Heart right ventricle (tissue), 16 donors: ENCODE data around the gene FLNB. TPM values are rescaled to one million over a fixed set of nuclear protein-coding genes. Genes with fewer than 3 reads are reported as not detected.

Experiments
- ATAC-seq, 8 donors: fragments of 200-7000 bp; cut with Tn5 transposase; one replicate each; pipeline ENCODE4 v1.9.1; 2020; ENCODE audit warnings: mild to moderate bottlenecking in 8 of 8, moderate library complexity in 8 of 8, moderate number of reproducible peaks in 1 of 8
- DNase-seq, 2 donors: peaks; one replicate each; pipeline ENCODE4 v3.0.0-alpha.2; 2020
- H3K27ac ChIP-seq, 10 donors: fragments of 200-600 bp; sonication (generic) in 2 of 10; one replicate each; pipeline versions ENCODE4 v1.5.0 to v1.8.0; 2020 to 2022; ENCODE audit warnings: mild to moderate bottlenecking in 3 of 10
- H3K27me3 ChIP-seq, 7 donors: fragments of 200-600 bp; one replicate each; pipeline ENCODE4 v1.8.0; 2021 to 2022; ENCODE audit warnings: mild to moderate bottlenecking in 2 of 7
- H3K36me3 ChIP-seq, 9 donors: fragments of 200-600 bp; sonication (generic) in 1 of 9; one replicate each; pipeline versions ENCODE4 v1.5.0 to v1.8.0; 2020 to 2022; ENCODE audit warnings: mild to moderate bottlenecking in 2 of 9
- H3K4me1 ChIP-seq, 9 donors: fragments of 200-600 bp; sonication (generic) in 1 of 9; one replicate each; pipeline versions ENCODE4 v1.5.0 to v1.8.0; 2020 to 2022; ENCODE audit warnings: mild to moderate bottlenecking in 4 of 9
- H3K4me3 ChIP-seq, 10 donors: fragments of 200-600 bp; sonication (generic) in 2 of 10; one replicate each; pipeline versions ENCODE4 v1.5.0 to v1.8.0; 2020 to 2022; ENCODE audit warnings: mild to moderate bottlenecking in 7 of 10, moderate library complexity in 2 of 10
- H3K9me3 ChIP-seq, 11 donors: fragments of 200-600 bp in 10 of 11; sonication (generic) in 2 of 11; one replicate each; pipeline versions ENCODE4 v1.5.0 to v1.8.0; 2013 to 2022; ENCODE audit warnings: mild to moderate bottlenecking in 2 of 11, control low read depth in 1 of 11, moderate library complexity in 1 of 11
- CTCF ChIP-seq, 9 donors: fragments of 200-600 bp; sonication (generic) in 2 of 9; IDR thresholded peaks; one replicate each; pipeline versions ENCODE4 v1.5.0 to v1.8.0; 2021 to 2022; ENCODE audit warnings: antibody characterized with exemption in 9 of 9, mild to moderate bottlenecking in 5 of 9, moderate library complexity in 1 of 9
- WGBS, 2 donors: extraction: QIAGEN DNeasy Blood & Tissue Kit; methylation state at CpG; one replicate each; pipeline ENCODE4 v1.1.7; 2013; ENCODE audit warnings: inconsistent platforms in 1 of 2; 5-methylcytosine and 5-hydroxymethylcytosine counted together
- intact Hi-C, 10 donors: fragments of 100-400 bp; cut with DNase I; formaldehyde crosslinking; loops; one replicate each; pipeline versions ENCODE4 v1.11.1 to v1.14.2; 2022
- polyA plus RNA-seq, 2 donors: library from polyadenylated mRNA; stranded (reverse); fragments of 200-250 nt; gene quantifications; one replicate each; pipeline ENCODE4 v1.2.3, GENCODE V29; 2013
- total RNA-seq, 10 donors: library from RNA; stranded (reverse); fragmentation: NEBNext Ultra II Directional in 3 of 10; extraction: Animal tissue kit (Norgen Biotek cat#: 25700) in 3 of 10; gene quantifications; one replicate each; pipeline versions ENCODE4 v1.2.1 to v1.2.4, GENCODE V29; 2021 to 2023
- donor health status: Arrhythmogenic right ventricular cardiomyopathy.
- donor health status: ischemic (EF 13 %, LVEDD 7.1; RV severe dilation, severe dysfunction).
- donor health status: healthy with polysubstance abuse.
- donor health status: DM: no; HTN: yes; CAD: no.
- donor health status: DM: no; HTN: no; CAD: no.
- donor health status: ischemic (EF 25% LVEDD 6.9; RV normal size, moderate dysfunction).
- donor health status: ischemic (EF 25% LVEDD 5.7; RV mildly dilated, moderate dysfunction).
- donor health status: healthy.
- donor health status: DM: yes; HTN: yes; CAD: no.
- donor health status: Ischemic cardiomyopathy.
- donor health status: ischemic (EF 35%, LVEDD 5.7; RV mildly dilated, moderate dysfunction).
- donor health status: nonischemic (EF 11% LVEDD 7.7; RV severe dilation, severe dysfunction).
- donor health status: DM: yes; HTN: yes; CAD: no.
- donor health status: PGD.
- donor health status: ischemic (EF 29% LVEDD 5.4; RV normal size, mild dysfunction).
- donor health status: nonischemic (EF 23%, LVEDD 6.1; RV moderate dilation, normal function).

The FLNB gene
- total and polyA plus RNA-seq, 12 donors: 27.4 to 65.3 (median 38.6) TPM

GRCh38 chr3:58084788-58085543 lies 76.7 kb downstream of the FLNB start:
- DNase-seq (no peak), ATAC-seq (no peak)
- no peak for TF ChIP-seq CTCF (IDR thresholded peaks at IDR 0.05)
- Histone ChIP-seq H3K9me3 (no peaks in the 10 kb centered on the region), H3K4me1 (peaks cover 0 to 43% (median 24%) of the 10 kb centered on the region in 9 donors), H3K36me3 (peaks cover 0 to 18% (median 0%) of the 10 kb centered on the region in 9 donors), H3K27ac (peak overlapping the region in 5 of 10 donors; percentile 3 to 68 (median 26)), H3K27me3 (no peaks in the 10 kb centered on the region), H3K4me3 (no peak overlapping the region)
- 88 to 90% methylated on average over 5 of the region's 5 CpGs for WGBS, 2 donors
- intact Hi-C loops: loop anchor here in 1 of 10 donors (5.0 kb wide), 1 partner anchor 78 kb away; the partner anchor contains the start of gene FLNB

GRCh38 chr3:58085616-58086015 lies 77.4 kb downstream of the FLNB start:
- no peak for TF ChIP-seq CTCF (IDR thresholded peaks at IDR 0.05)
- peak overlapping the region in 2 of 10 donors; percentile 26 to 68 for H3K27ac ChIP-seq
- WGBS, 2 donors: 72 to 77% methylated on average over 6 of the region's 6 CpGs
- DNase-seq: no peak
- H3K9me3 ChIP-seq: no peaks in the 10 kb centered on the region
- H3K4me1 ChIP-seq: peaks cover 0 to 43% (median 24%) of the 10 kb centered on the region in 9 donors
- ATAC-seq: no peak
- intact Hi-C loops: no loop called here
- peaks cover 0 to 12% (median 0%) of the 10 kb centered on the region in 9 donors for H3K36me3 ChIP-seq
- no peak overlapping the region for H3K4me3 ChIP-seq
- no peaks in the 10 kb centered on the region for H3K27me3 ChIP-seq

GRCh38 chr3:58088501-58088900 lies 80.3 kb downstream of the FLNB start:
- intact Hi-C loops: no loop called here
- Histone ChIP-seq H3K36me3 (peaks cover 0 to 12% (median 0%) of the 10 kb centered on the region in 9 donors), H3K4me1 (peaks cover 0 to 20% (median 10%) of the 10 kb centered on the region in 9 donors), H3K27ac (no peak overlapping the region), H3K9me3 (no peaks in the 10 kb centered on the region), H3K4me3 (no peak overlapping the region), H3K27me3 (no peaks in the 10 kb centered on the region)
- no peak for TF ChIP-seq CTCF (IDR thresholded peaks at IDR 0.05)
- WGBS, 2 donors: 89 to 93% methylated on average over 3 of the region's 3 CpGs
- DNase-seq (no peak), ATAC-seq (no peak)

- Histone ChIP-seq H3K36me3 (peaks cover 0 to 19% (median 0%) of the 10 kb centered on the region in 9 donors), H3K27ac (no peak overlapping the region), H3K27me3 (no peaks in the 10 kb centered on the region), H3K9me3 (no peaks in the 10 kb centered on the region), H3K4me3 (no peak overlapping the region), H3K4me1 (peaks cover 0 to 4% (median 0%) of the 10 kb centered on the region in 9 donors)
- ATAC-seq (no peak), DNase-seq (no peak)
- intact Hi-C loops: no loop called here
- WGBS, 2 donors: 92% methylated on average over 5 of the region's 5 CpGs
- TF ChIP-seq CTCF (IDR thresholded peaks at IDR 0.05): no peak
Measured at GRCh38 chr3:58090351-58090750, 82.1 kb downstream of the FLNB start.
